GM12891 (cell line): ENCODE measurements around the gene JAG1.
"Not testable (repeated sequence)": the region's sequence is repeated elsewhere in the genome, so short reads cannot be mapped to it uniquely, and the experiment has no call there.

ENCODE experiments used
- DNase-seq: peaks from one replicate; pipeline ENCODE4 v3.0.0; 2011; ENCODE audit warnings: low spot score; ENCODE audit not compliant: insufficient read length
- FAIRE-seq: peaks from 2 replicates; lab custom pipeline; 2011; peaks lifted over from hg19 to GRCh38; lab: Jason Lieb, UNC
- PAX5 ChIP-seq: IDR thresholded peaks from 2 replicates; pipeline ENCODE4 v1.6.1; 2011; ENCODE audit warnings: low read length, moderate library complexity, mild to moderate bottlenecking; ENCODE audit not compliant: insufficient read depth, severe bottlenecking
- POLR2A ChIP-seq: IDR thresholded peaks from 2 replicates; pipeline ENCODE4 v1.6.1; 2011; ENCODE audit warnings: low read depth, low read length, control low read depth
- POLR2AphosphoS5 ChIP-seq: IDR thresholded peaks from 2 replicates; pipeline ENCODE4 v1.6.1; 2011; ENCODE audit warnings: low read depth, low read length, control low read depth
- POU2F2 ChIP-seq: IDR thresholded peaks from 2 replicates; pipeline ENCODE4 v1.6.1; 2011; ENCODE audit warnings: low read depth, mild to moderate bottlenecking, control low read depth, low read length, moderate library complexity
- SPI1 ChIP-seq: IDR thresholded peaks from 2 replicates; pipeline ENCODE4 v1.6.1; 2011; ENCODE audit warnings: low read depth, low read length, control low read depth
- TAF1 ChIP-seq: IDR thresholded peaks from 2 replicates; pipeline ENCODE4 v1.6.1; 2011; ENCODE audit warnings: low read depth, low read length, control low read depth

The JAG1 gene

GRCh38 chr20:10602221-10602871, 71.5 kb downstream of the JAG1 start:
- DNase-seq (no peak), FAIRE-seq (no peak)
- TF ChIP-seq POU2F2 (no peak), SPI1 (no peak), POLR2AphosphoS5 (no peak), TAF1 (no peak), POLR2A (no peak), PAX5 (no peak)

GRCh38 chr20:10597637-10598036, 76.2 kb downstream of the JAG1 start:
- TF ChIP-seq TAF1, result no peak
- no peak for TF ChIP-seq POU2F2
- TF ChIP-seq POLR2A, result no peak
- no peak for TF ChIP-seq PAX5
- TF ChIP-seq POLR2AphosphoS5, result no peak
- no peak for TF ChIP-seq SPI1
- no peak for FAIRE-seq
- DNase-seq, result no peak

- no peak for TF ChIP-seq POLR2A
- no peak for TF ChIP-seq TAF1
- TF ChIP-seq POLR2AphosphoS5, result no peak
- no peak for TF ChIP-seq PAX5
- no peak for TF ChIP-seq POU2F2
- TF ChIP-seq SPI1, result no peak
- FAIRE-seq (no peak), DNase-seq (no peak)
Observed at GRCh38 chr20:10596710-10597121, 77.1 kb downstream of the JAG1 start.

- DNase-seq (no peak), FAIRE-seq (no peak)
- TF ChIP-seq PAX5 (no peak), POLR2A (no peak), SPI1 (no peak), POU2F2 (no peak), TAF1 (no peak), POLR2AphosphoS5 (no peak)
Observed at GRCh38 chr20:10595985-10596384, 77.8 kb downstream of the JAG1 start.

GRCh38 chr20:10595266-10595665, 78.5 kb downstream of the JAG1 start:
- no peak for DNase-seq
- TF ChIP-seq POU2F2, result no peak
- TF ChIP-seq POLR2AphosphoS5, result no peak
- TF ChIP-seq SPI1, result no peak
- FAIRE-seq, result no peak

- no peak for DNase-seq
- FAIRE-seq, result no peak
Observed at GRCh38 chr20:10594296-10594868, 79.4 kb downstream of the JAG1 start.

GRCh38 chr20:10591946-10592521, 81.8 kb downstream of the JAG1 start:
- FAIRE-seq, result no peak
- DNase-seq, result no peak
- no peak for TF ChIP-seq POLR2A
- TF ChIP-seq PAX5, result no peak
- TF ChIP-seq TAF1, result no peak
- no peak for TF ChIP-seq POLR2AphosphoS5
- no peak for TF ChIP-seq SPI1
- no peak for TF ChIP-seq POU2F2

More at GRCh38 chr20:10594296-10594868, 79.4 kb downstream of the JAG1 start:
- TF ChIP-seq POU2F2, result no peak
- no peak for TF ChIP-seq POLR2AphosphoS5
- TF ChIP-seq TAF1, result no peak
- no peak for TF ChIP-seq PAX5
- no peak for TF ChIP-seq POLR2A
- TF ChIP-seq SPI1, result no peak

GRCh38 chr20:10590950-10591671, 82.7 kb downstream of the JAG1 start:
- no peak for FAIRE-seq
- DNase-seq, result no peak
- TF ChIP-seq POLR2A, result no peak
- no peak for TF ChIP-seq POLR2AphosphoS5
- TF ChIP-seq PAX5, result no peak
- no peak for TF ChIP-seq TAF1
- TF ChIP-seq SPI1, result no peak
- TF ChIP-seq POU2F2, result no peak

- not testable (repeated sequence) for FAIRE-seq, DNase-seq
Observed at GRCh38 chr20:10590446-10590845, 83.4 kb downstream of the JAG1 start.
